Neural cell (in vitro differentiated cells): ENCODE results near the gene PLA2G10. TPM values are rescaled to one million over a fixed set of nuclear protein-coding genes. Genes with fewer than 3 reads are reported as not detected.
"Not testable (repeated sequence)": the region's sequence is repeated elsewhere in the genome, so short reads cannot be mapped to it uniquely, and the experiment has no call there.

Source experiments
- H2AFZ ChIP-seq: fragments of 200-600, 300-800 bp; sonication (generic), shearing (Covaris generic); 2 replicates; pipeline ENCODE4 v1.6.0; 2014; ENCODE audit warnings: low read depth, mild to moderate bottlenecking, antibody characterized with exemption, low read length, moderate library complexity
- H3F3A ChIP-seq: fragments of 200-600 bp; shearing (Covaris generic); 2 replicates; pipeline ENCODE4 v1.6.1; 2016; ENCODE audit warnings: mild to moderate bottlenecking, moderate library complexity, mixed read lengths, antibody characterized with exemption, low read length; ENCODE audit not compliant: insufficient read depth, poor library complexity, severe bottlenecking
- H3K27ac ChIP-seq: fragments of 200-600, 300-800 bp; sonication (generic), shearing (Covaris generic); 2 replicates; pipeline ENCODE4 v1.5.1; 2014; ENCODE audit warnings: mild to moderate bottlenecking, low read length, moderate library complexity
- H3K27me3 ChIP-seq: fragments of 300-800, 200-600 bp; sonication (generic), shearing (Covaris generic); 2 replicates; pipeline ENCODE4 v1.6.0; 2014; ENCODE audit warnings: mild to moderate bottlenecking, low read depth, low read length, moderate library complexity; ENCODE audit not compliant: insufficient read depth
- H3K36me3 ChIP-seq: fragments of 300-800, 200-600 bp; sonication (generic), shearing (Covaris generic); 2 replicates; pipeline ENCODE4 v1.5.1; 2014; ENCODE audit warnings: mild to moderate bottlenecking, antibody characterized with exemption, low read length, moderate library complexity; ENCODE audit not compliant: insufficient read depth
- H3K4me2 ChIP-seq: fragments of 300-800, 200-600 bp; sonication (generic), shearing (Covaris generic); 2 replicates; pipeline ENCODE4 v1.6.0; 2014; ENCODE audit warnings: mild to moderate bottlenecking, low read length
- H3K4me3 ChIP-seq: fragments of 300-800, 200-600 bp; sonication (generic), shearing (Covaris generic); 2 replicates; pipeline ENCODE4 v1.5.1; 2014; ENCODE audit warnings: mild to moderate bottlenecking, low read length, moderate library complexity
- H3K79me2 ChIP-seq: fragments of 200-600 bp; shearing (Covaris generic); replicated peaks from 2 replicates; pipeline ENCODE4 v1.6.0; 2014; ENCODE audit warnings: mild to moderate bottlenecking, low read length, moderate library complexity; ENCODE audit not compliant: insufficient read depth
- H3K9ac ChIP-seq: fragments of 300-800, 200-600 bp; sonication (generic), shearing (Covaris generic); 2 replicates; pipeline ENCODE4 v1.6.1; 2016; ENCODE audit warnings: mild to moderate bottlenecking, low read length, mixed read lengths
- H3K9me2 ChIP-seq: fragments of 200-600 bp; shearing (Covaris generic); 2 replicates; pipeline ENCODE4 v1.6.1; 2016; ENCODE audit warnings: mild to moderate bottlenecking, low read length, mixed read lengths; ENCODE audit not compliant: insufficient read depth
- H3K9me3 ChIP-seq: fragments of 200-600, 300-800 bp; sonication (generic), shearing (Covaris generic); 2 replicates; pipeline ENCODE4 v1.6.1; 2016; ENCODE audit warnings: mild to moderate bottlenecking, mixed run types, low read length, moderate library complexity, mixed read lengths
- H4K20me1 ChIP-seq: fragments of 200-600 bp; shearing (Covaris generic); 2 replicates; pipeline ENCODE4 v1.6.1; 2016; ENCODE audit warnings: mild to moderate bottlenecking, mixed run types; ENCODE audit not compliant: insufficient read depth
- polyA minus RNA-seq: library from RNA; depleted of rRNA, polyadenylated mRNA; stranded (reverse); fragments of >200 nt; gene quantifications from 2 replicates; pipeline ENCODE4 v1.2.3, GENCODE V29; 2014
- polyA plus RNA-seq: library from polyadenylated mRNA; depleted of rRNA; stranded (reverse); fragments of >200 nt; gene quantifications from 2 replicates; pipeline ENCODE4 v1.2.3, GENCODE V29; 2014

PLA2G10 gene, protein sequence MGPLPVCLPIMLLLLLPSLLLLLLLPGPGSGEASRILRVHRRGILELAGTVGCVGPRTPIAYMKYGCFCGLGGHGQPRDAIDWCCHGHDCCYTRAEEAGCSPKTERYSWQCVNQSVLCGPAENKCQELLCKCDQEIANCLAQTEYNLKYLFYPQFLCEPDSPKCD
- polyA plus RNA-seq, result not detected in 2 replicates
- polyA minus RNA-seq, result not detected in 2 replicates

DNA sequence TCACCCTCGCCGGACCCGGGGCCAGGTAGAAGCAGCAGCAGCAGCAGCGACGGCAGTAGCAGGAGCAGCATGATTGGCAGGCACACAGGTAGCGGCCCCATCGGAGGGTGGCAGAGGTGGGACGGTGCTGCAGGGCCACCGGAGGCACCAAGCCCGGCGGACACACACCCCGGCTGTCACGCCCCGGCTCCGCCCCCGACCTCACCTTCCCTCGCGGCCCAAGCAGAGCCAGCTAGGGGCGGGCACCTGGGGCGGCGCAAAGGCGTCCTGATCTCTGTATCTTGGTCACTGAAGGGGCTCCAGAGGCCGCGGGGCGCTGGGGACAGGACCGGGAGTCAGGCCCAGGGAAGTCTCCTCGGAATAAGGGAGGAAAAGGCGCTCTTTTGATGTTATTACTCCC, at the start of gene PLA2G10:
TSS of gene PLA2G10 (minus strand) at position 180 of the 400 bp plus-strand sequence. CDS start at position 101, 79 bp downstream.
- not testable (repeated sequence) for H3K9ac ChIP-seq, H3K4me2 ChIP-seq, H4K20me1 ChIP-seq, H3F3A ChIP-seq, H3K27me3 ChIP-seq, H3K79me2 ChIP-seq, H3K27ac ChIP-seq, H3K4me3 ChIP-seq, H2AFZ ChIP-seq, H3K36me3 ChIP-seq, H3K9me2 ChIP-seq, H3K9me3 ChIP-seq

DNA sequence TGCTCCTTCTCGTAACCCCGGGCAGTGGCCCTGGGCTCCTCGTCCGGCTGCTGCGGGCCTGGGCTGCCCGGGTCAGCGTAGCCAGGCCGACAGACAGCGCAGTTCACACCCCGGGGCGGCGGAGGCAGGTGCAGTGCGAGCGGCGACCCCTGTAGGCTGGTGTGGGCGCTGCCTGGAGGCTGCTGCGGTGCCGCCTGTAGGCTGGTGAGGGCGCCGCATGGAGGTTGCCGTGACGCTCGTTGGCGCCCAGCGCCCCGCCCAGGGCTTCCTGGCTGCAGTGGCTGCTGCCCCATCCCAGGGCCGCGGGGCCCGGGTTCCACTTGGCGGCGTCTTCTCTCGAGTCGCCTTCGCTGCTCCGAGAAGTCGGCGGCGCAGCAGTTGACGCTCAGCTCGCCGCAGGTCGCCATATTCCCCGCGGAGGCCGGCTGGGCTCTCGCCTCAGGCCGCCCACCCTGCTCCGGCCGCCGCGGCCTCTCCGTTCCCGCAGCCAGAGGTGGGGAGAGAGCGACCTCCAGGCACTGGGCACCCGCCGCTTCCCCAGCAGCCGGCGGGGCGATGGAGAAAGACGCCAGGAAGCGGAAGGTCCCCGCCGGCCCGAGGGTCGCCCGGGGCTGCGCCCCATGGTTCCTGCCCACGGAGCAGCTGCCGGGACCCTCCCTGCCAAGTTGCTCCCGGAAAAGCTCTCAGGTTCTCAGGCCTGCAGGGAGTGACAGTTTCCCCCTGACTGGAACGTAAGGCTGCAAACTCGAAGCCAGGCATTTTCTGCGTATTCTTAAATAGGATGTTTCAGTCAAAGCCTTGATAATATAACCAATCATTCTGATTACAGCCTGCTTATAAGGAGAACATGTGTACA, 48.4 kb upstream of the PLA2G10 start, which contains the start of gene NPIPA2:
TSS of gene NPIPA2 (plus strand) at position 261 of the 856 bp plus-strand sequence. CDS start 5,533 bp downstream, outside the sequence.
- H3F3A ChIP-seq, H3K9me2 ChIP-seq, H2AFZ ChIP-seq, H3K27ac ChIP-seq, H3K4me3 ChIP-seq, H3K27me3 ChIP-seq, H3K9ac ChIP-seq, H3K4me2 ChIP-seq, H3K79me2 ChIP-seq, H4K20me1 ChIP-seq, H3K36me3 ChIP-seq, H3K9me3 ChIP-seq: not testable (repeated sequence)

DNA sequence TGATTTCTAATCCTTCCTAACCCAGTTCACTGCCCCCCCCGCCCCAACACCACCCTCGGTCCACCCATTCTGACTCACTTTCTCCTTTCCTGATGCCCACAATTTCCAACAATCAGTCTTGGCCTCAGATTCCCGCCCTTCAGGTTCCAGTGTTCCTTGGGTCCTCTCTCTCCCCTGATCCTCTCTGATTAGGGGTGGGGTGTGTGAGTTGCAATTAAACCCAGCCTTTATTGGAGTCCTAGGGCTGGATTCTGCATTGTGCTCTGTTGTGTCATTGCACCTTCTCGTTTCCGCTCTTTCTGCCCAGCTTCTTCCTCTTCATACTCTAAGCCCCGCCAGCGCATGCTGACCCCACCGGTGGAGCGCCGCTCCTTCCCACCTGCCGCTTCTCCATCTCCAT, 47.7 kb upstream of the PLA2G10 start:
- not testable (repeated sequence) for H3K27me3 ChIP-seq, H3F3A ChIP-seq, H3K36me3 ChIP-seq, H3K9me3 ChIP-seq, H3K9ac ChIP-seq, H2AFZ ChIP-seq, H4K20me1 ChIP-seq, H3K79me2 ChIP-seq, H3K9me2 ChIP-seq, H3K4me2 ChIP-seq, H3K4me3 ChIP-seq, H3K27ac ChIP-seq

DNA sequence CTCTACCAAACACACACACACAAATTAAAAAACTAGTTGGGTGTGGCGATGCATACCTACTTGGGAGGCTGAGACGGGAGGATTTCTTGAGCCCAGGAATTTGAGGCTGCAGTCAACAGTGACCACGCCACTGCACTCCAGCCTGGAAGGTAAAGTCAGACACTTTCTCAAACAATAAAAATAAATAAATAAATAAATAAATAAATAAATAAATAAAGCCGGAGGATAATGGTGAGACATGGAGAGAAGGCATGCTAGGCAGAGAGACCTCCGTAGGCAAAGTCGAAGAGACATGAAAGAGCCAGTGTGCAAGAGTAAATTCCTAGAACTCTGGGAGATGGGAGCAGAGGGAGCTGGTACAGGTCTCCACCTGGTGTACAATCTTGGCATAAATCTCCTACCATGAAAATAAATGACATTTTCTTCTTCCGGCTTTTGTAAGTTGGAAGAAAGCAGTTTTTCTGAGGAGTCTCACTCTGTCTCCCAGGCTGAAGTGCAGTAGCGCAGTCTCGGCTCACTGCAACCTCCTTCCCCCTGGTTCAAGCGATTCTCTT, 46.8 kb upstream of the PLA2G10 start:
- H3K79me2 ChIP-seq, H4K20me1 ChIP-seq, H2AFZ ChIP-seq, H3K36me3 ChIP-seq, H3K4me3 ChIP-seq, H3K9me2 ChIP-seq, H3K27ac ChIP-seq, H3K27me3 ChIP-seq, H3F3A ChIP-seq, H3K9ac ChIP-seq, H3K4me2 ChIP-seq, H3K9me3 ChIP-seq: not testable (repeated sequence)

DNA sequence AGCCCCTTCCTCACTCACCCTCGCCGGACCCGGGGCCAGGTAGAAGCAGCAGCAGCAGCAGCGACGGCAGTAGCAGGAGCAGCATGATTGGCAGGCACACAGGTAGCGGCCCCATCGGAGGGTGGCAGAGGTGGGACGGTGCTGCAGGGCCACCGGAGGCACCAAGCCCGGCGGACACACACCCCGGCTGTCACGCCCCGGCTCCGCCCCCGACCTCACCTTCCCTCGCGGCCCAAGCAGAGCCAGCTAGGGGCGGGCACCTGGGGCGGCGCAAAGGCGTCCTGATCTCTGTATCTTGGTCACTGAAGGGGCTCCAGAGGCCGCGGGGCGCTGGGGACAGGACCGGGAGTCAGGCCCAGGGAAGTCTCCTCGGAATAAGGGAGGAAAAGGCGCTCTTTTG, 39.1 kb upstream of the PLA2G10 start:
- H3K9me2 ChIP-seq, H3F3A ChIP-seq, H3K27me3 ChIP-seq, H3K4me3 ChIP-seq, H3K4me2 ChIP-seq, H3K9ac ChIP-seq, H2AFZ ChIP-seq, H3K79me2 ChIP-seq, H3K9me3 ChIP-seq, H3K36me3 ChIP-seq, H4K20me1 ChIP-seq, H3K27ac ChIP-seq: not testable (repeated sequence)

DNA sequence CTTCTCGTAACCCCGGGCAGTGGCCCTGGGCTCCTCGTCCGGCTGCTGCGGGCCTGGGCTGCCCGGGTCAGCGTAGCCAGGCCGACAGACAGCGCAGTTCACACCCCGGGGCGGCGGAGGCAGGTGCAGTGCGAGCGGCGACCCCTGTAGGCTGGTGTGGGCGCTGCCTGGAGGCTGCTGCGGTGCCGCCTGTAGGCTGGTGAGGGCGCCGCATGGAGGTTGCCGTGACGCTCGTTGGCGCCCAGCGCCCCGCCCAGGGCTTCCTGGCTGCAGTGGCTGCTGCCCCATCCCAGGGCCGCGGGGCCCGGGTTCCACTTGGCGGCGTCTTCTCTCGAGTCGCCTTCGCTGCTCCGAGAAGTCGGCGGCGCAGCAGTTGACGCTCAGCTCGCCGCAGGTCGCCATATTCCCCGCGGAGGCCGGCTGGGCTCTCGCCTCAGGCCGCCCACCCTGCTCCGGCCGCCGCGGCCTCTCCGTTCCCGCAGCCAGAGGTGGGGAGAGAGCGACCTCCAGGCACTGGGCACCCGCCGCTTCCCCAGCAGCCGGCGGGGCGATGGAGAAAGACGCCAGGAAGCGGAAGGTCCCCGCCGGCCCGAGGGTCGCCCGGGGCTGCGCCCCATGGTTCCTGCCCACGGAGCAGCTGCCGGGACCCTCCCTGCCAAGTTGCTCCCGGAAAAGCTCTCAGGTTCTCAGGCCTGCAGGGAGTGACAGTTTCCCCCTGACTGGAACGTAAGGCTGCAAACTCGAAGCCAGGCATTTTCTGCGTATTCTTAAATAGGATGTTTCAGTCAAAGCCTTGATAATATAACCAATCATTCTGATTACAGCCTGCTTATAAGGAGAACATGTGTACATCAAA, 9.3 kb upstream of the PLA2G10 start, which contains the start of gene NPIPA3:
TSS of gene NPIPA3 (plus strand) at position 256 of the 856 bp plus-strand sequence. CDS start 5,533 bp downstream, outside the sequence.
- H3K79me2 ChIP-seq, H3K9ac ChIP-seq, H4K20me1 ChIP-seq, H3F3A ChIP-seq, H3K9me3 ChIP-seq, H3K4me2 ChIP-seq, H2AFZ ChIP-seq, H3K4me3 ChIP-seq, H3K36me3 ChIP-seq, H3K27ac ChIP-seq, H3K9me2 ChIP-seq, H3K27me3 ChIP-seq: not testable (repeated sequence)

DNA sequence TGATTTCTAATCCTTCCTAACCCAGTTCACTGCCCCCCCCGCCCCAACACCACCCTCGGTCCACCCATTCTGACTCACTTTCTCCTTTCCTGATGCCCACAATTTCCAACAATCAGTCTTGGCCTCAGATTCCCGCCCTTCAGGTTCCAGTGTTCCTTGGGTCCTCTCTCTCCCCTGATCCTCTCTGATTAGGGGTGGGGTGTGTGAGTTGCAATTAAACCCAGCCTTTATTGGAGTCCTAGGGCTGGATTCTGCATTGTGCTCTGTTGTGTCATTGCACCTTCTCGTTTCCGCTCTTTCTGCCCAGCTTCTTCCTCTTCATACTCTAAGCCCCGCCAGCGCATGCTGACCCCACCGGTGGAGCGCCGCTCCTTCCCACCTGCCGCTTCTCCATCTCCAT, 8.6 kb upstream of the PLA2G10 start:
- not testable (repeated sequence) for H3K79me2 ChIP-seq, H3K27ac ChIP-seq, H3K27me3 ChIP-seq, H3K9me2 ChIP-seq, H4K20me1 ChIP-seq, H3K36me3 ChIP-seq, H3F3A ChIP-seq, H3K4me3 ChIP-seq, H3K9ac ChIP-seq, H3K9me3 ChIP-seq, H2AFZ ChIP-seq, H3K4me2 ChIP-seq
